ACHN (cell line): Measurements from ENCODE around the gene EIF4E2.
"Not testable (repeated sequence)": the region's sequence is repeated elsewhere in the genome, so short reads cannot be mapped to it uniquely, and the experiment has no call there.

Experiments used
- DNase-seq: peaks from one replicate; pipeline ENCODE4 v3.0.0-alpha.2; 2015
- in situ Hi-C: cut with HindIII; loops from 2 replicates; pipeline ENCODE4 v1.10.0; 2017; ENCODE audit warnings: low sequenced_read_pairs, low pct_ligation_motif_present, low pct_unique_long_range_greater_than_20kb

Gene EIF4E2

GRCh38 chr2:232545511-232546375 is 4.7 kb upstream of the EIF4E2 start:
- in situ Hi-C loops: no loop called here
- DNase-seq: no peak

- DNase-seq: no peak
- in situ Hi-C loops: no loop called here
These were observed 2.5 kb upstream of the EIF4E2 start for GRCh38 chr2:232547991-232548390.

GRCh38 chr2:232549655-232550353 is 685 bp upstream of the EIF4E2 start:
- in situ Hi-C loops: no loop called here
- DNase-seq: no peak

GRCh38 chr2:232551250-232551638 is 755 bp downstream of the EIF4E2 start:
- DNase-seq: peak; percentile 22
- in situ Hi-C loops: no loop called here

GRCh38 chr2:232551776-232552175 is 1.3 kb downstream of the EIF4E2 start:
- in situ Hi-C loops: no loop called here
- no peak for DNase-seq

- in situ Hi-C loops: no loop called here
- no peak for DNase-seq
These were observed 5.9 kb downstream of the EIF4E2 start for GRCh38 chr2:232556426-232556825.

GRCh38 chr2:232562515-232563151 is 12.1 kb downstream of the EIF4E2 start:
- no peak for DNase-seq
- in situ Hi-C loops: no loop called here

- no peak for DNase-seq
- in situ Hi-C loops: no loop called here
These were observed 13.1 kb downstream of the EIF4E2 start for GRCh38 chr2:232563580-232563979.

GRCh38 chr2:232567721-232568120 is 17.2 kb downstream of the EIF4E2 start:
- no peak for DNase-seq
- in situ Hi-C loops: no loop called here

- peak; percentile 81 for DNase-seq
- in situ Hi-C loops: no loop called here
These were observed 17.7 kb downstream of the EIF4E2 start for GRCh38 chr2:232568161-232568560.

- no peak for DNase-seq
- in situ Hi-C loops: no loop called here
These were observed 19.1 kb downstream of the EIF4E2 start for GRCh38 chr2:232569541-232569940.

- DNase-seq, in situ Hi-C loops: not testable (repeated sequence)
These were observed 20.0 kb downstream of the EIF4E2 start for GRCh38 chr2:232570481-232570880.

- no peak for DNase-seq
These were observed 20.6 kb downstream of the EIF4E2 start for GRCh38 chr2:232571026-232571474.

GRCh38 chr2:232573042-232573441 is 22.6 kb downstream of the EIF4E2 start:
- DNase-seq: peak; percentile 33
- in situ Hi-C loops: no loop called here

More at GRCh38 chr2:232571026-232571474, 20.6 kb downstream of the EIF4E2 start:
- in situ Hi-C loops: no loop called here

- no peak for DNase-seq
- in situ Hi-C loops: no loop called here
These were observed 23.4 kb downstream of the EIF4E2 start for GRCh38 chr2:232573771-232574435.

- no peak for DNase-seq
- in situ Hi-C loops: no loop called here
These were observed 24.4 kb downstream of the EIF4E2 start for GRCh38 chr2:232574674-232575403.

GRCh38 chr2:232575404-232575746 is 24.9 kb downstream of the EIF4E2 start:
- no peak for DNase-seq
- in situ Hi-C loops: no loop called here

GRCh38 chr2:232576995-232577394 is 26.5 kb downstream of the EIF4E2 start:
- DNase-seq: no peak
- in situ Hi-C loops: no loop called here
